ENCODE measurements around the gene KCNK10. TPM values are rescaled to one million over a fixed set of nuclear protein-coding genes. Genes with fewer than 3 reads are reported as not detected.

KCNK10 gene
- total and polyA plus RNA-seq, 10 of the 15 experiments (the other 5 are each of a cell fraction or from before 2014, with no cell fraction given), result 0.01 to 0.06 (median 0.02) TPM; not detected in 7

DNA sequence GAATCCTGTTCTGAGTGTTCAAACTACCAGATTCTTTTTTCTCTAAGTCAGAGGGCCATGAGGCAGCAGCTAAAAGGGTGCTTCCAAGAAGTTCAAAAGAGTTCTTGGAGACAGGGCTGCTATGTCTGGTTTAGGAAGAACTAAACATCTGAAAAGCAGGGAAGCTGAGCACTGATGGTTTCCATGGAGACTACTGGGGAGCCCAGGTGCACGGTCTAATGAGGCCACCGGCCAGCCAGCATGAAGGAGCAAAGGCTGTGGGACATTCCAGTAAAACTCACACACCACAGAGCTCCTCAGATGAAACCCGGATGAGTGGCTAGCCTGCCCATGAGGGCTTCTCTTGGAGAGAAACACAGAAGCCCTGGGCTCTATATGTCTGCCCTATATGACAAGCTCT lies 97.3 kb downstream of the KCNK10 start (continued):
- TF ChIP-seq, protein P1, sequence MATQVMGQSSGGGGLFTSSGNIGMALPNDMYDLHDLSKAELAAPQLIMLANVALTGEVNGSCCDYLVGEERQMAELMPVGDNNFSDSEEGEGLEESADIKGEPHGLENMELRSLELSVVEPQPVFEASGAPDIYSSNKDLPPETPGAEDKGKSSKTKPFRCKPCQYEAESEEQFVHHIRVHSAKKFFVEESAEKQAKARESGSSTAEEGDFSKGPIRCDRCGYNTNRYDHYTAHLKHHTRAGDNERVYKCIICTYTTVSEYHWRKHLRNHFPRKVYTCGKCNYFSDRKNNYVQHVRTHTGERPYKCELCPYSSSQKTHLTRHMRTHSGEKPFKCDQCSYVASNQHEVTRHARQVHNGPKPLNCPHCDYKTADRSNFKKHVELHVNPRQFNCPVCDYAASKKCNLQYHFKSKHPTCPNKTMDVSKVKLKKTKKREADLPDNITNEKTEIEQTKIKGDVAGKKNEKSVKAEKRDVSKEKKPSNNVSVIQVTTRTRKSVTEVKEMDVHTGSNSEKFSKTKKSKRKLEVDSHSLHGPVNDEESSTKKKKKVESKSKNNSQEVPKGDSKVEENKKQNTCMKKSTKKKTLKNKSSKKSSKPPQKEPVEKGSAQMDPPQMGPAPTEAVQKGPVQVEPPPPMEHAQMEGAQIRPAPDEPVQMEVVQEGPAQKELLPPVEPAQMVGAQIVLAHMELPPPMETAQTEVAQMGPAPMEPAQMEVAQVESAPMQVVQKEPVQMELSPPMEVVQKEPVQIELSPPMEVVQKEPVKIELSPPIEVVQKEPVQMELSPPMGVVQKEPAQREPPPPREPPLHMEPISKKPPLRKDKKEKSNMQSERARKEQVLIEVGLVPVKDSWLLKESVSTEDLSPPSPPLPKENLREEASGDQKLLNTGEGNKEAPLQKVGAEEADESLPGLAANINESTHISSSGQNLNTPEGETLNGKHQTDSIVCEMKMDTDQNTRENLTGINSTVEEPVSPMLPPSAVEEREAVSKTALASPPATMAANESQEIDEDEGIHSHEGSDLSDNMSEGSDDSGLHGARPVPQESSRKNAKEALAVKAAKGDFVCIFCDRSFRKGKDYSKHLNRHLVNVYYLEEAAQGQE (IDR thresholded peaks at IDR 0.05; ENCODE audit: low read depth, low read length), result no peak
- TF ChIP-seq SREBF2 (IDR thresholded peaks at IDR 0.05; ENCODE audit: low read length) (no peak), PAX5 (IDR thresholded peaks at IDR 0.05; ENCODE audit: borderline replicate concordance, low read depth, low read length) (no peak), CEBPB (IDR thresholded peaks at IDR 0.05; ENCODE audit: borderline replicate concordance in 1 of 2, low read depth in 2 of 2, low read length in 2 of 2) (no peak), POLR2A (IDR thresholded peaks at IDR 0.05; ENCODE audit: low read depth, low read length) (no peak), LARP7 (IDR thresholded peaks at IDR 0.05) (no peak)
- TF ChIP-seq, protein P2, sequence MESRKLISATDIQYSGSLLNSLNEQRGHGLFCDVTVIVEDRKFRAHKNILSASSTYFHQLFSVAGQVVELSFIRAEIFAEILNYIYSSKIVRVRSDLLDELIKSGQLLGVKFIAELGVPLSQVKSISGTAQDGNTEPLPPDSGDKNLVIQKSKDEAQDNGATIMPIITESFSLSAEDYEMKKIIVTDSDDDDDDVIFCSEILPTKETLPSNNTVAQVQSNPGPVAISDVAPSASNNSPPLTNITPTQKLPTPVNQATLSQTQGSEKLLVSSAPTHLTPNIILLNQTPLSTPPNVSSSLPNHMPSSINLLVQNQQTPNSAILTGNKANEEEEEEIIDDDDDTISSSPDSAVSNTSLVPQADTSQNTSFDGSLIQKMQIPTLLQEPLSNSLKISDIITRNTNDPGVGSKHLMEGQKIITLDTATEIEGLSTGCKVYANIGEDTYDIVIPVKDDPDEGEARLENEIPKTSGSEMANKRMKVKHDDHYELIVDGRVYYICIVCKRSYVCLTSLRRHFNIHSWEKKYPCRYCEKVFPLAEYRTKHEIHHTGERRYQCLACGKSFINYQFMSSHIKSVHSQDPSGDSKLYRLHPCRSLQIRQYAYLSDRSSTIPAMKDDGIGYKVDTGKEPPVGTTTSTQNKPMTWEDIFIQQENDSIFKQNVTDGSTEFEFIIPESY (IDR thresholded peaks at IDR 0.05), result no peak
